Measurements from ENCODE around the gene MTMR10.

Gene MTMR10

DNA sequence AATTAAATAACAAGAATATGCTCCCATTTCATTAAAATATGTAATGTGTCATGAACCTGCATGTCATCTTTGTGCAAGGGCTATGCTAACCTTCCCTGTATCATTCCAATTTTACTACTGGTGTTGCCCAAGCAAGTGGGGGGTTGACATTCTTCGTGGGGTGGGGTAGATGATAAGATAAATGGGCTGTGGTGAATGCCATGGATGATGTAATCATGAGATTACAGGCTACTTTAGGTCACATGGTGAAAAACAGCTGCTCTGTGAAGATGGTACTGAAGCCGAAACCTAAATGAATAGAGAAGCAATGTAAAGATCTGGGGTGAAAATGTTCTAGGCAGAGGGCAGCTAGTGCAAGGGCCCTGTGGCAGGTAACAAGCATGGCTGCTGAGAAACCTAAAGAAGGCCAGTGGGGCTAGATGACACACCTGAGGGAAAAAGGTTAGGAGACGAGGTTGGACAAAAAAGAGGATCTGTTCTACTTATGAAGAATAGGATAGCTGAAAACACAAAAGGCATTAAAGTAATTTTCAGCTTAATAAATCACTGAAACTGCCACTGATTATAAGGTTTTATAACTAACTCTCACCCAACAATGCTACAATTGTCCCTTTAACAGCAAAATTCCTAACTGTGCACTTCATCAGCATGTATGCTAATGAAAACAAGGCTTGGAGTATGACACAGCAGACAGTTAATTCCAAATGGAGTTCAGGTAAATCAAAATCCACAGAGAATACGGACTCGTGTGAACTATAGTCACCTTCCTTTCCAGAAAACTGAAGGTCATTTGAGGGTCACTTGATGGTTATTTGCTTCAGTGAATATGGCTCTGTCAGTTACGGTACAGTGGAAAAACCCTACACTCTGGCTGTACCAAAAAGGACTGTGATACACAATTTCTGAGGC is 35.0 kb downstream of the MTMR10 start:
- no peak for DNase-seq (ENCODE audit: low spot score)

- DNase-seq (ENCODE audit: low spot score): no peak
Measured at GRCh38 chr15:30954674-30955073, 36.8 kb downstream of the MTMR10 start.

GRCh38 chr15:30953731-30954378 is 37.6 kb downstream of the MTMR10 start:
- DNase-seq (ENCODE audit: low spot score): no peak

GRCh38 chr15:30953183-30953582 is 38.2 kb downstream of the MTMR10 start:
- DNase-seq (ENCODE audit: low spot score): no peak

GRCh38 chr15:30943654-30944335 is 47.6 kb downstream of the MTMR10 start:
- no peak for DNase-seq (ENCODE audit: low spot score)

GRCh38 chr15:30941520-30941919 is 49.9 kb downstream of the MTMR10 start:
- DNase-seq (ENCODE audit: low spot score): no peak

DNA sequence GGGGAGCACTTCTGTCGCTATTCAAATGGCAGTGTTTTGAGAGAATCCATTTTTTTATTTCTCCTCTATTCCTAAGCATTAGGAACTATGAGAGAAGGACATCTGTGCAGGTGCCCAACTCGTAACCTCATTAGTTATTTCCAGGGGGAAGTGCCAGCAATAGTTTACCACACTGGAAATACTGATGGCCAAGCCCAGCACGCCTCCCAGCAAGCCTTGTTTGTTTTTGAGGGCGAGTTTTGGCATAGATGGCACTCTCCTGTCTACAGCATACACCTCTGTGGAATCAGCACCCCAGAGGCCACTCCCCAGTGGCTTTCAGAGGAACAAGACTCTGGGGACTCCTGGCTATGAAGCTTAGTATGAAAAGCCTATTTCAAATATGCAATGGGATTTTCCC is 51.1 kb downstream of the MTMR10 start:
- DNase-seq (ENCODE audit: low spot score): no peak

- DNase-seq (ENCODE audit: low spot score): no peak
Measured at GRCh38 chr15:30939161-30939560, 52.3 kb downstream of the MTMR10 start.

DNA sequence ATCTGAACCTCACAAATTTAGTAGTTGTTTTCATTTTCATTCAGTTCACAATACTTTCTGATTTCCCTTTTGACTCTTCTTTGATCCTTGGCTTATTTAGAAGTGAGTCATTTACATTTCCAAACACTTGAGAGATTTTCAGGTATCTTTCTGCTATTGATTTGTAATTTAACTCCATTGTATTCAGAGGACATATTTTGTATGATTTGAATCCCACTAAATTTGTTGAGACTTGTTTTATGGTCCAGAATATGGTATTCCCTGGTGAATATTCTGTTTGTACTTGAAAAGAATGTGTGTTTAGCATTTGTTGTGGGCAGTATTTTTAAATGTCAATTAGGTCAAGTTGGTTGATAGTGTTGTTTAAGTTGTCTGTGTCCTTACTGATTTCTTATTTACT is 58.1 kb downstream of the MTMR10 start:
- DNase-seq (ENCODE audit: low spot score): no peak

DNA sequence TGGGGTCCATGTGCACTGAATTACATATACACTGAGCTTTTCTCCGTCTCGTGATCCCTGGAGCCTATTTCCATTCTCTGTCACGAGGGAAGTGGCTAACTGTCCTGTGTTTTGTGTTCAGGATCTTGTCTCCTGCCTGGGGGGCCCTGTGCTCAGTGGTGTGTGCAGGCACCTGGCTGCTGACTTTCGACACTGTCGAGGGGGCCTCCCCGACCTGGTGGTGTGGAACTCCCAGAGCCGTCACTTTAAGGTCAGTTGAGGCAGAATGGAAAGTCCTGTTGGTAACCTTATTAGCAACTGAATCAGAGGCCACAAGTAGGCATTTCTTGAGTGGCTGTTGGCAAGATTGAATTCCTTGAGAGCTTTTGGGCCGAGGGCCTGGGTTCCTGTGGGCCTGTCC is 61.0 kb downstream of the MTMR10 start:
- no peak for DNase-seq (ENCODE audit: low spot score)

DNA sequence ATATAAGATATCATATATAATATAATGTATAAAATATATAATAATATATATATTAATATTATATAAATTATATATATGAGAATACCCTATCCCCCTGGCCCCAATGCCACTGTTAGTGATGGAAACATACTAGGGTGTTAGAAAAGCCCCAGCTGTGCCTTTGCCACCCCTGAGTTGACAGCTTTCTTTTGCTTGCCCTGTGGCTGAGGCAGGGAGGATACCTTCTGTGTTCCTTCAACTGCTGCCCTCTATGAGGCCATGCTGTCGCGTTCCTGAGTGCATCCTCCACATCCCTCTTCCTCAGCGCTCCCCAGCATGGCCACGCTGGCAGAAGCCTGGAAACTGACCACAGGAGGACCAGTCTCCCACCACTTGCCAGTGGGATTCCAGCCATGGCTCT is 61.4 kb downstream of the MTMR10 start:
- no peak for DNase-seq (ENCODE audit: low spot score)

- DNase-seq (ENCODE audit: low spot score): no peak
Measured at GRCh38 chr15:30929064-30929669, 62.3 kb downstream of the MTMR10 start.

GRCh38 chr15:30928076-30928475 is 63.4 kb downstream of the MTMR10 start:
- no peak for DNase-seq (ENCODE audit: low spot score)

DNA sequence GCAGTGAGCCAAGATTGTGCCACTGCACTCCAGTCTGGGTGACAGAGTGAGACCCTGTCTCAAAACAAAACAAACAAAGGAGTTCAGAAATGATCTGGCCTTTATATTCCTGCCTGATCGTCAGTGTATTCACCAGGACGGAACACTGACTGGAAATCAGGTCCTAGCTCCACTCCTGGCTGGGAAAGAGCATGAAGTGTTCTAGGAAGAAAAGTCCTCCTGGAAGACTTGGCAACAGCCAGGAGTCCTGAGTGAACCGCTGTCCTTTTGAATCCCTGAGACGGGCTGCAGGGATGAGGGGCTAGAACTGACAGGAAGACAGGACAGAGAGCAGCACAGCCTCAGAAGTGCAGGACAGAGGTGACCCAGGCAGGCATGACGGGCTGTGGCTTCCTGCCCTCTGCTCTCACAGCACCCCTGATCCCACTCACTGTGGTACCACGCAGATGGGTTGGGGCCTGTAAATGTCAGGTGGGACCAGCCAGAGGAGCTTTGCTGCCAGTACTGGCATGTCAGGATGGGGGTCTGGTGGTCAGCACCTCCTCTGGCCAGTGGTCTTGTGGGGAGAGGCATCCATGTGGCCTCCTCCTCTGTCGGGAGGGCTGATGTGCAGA is 64.2 kb downstream of the MTMR10 start:
- DNase-seq (ENCODE audit: low spot score): no peak

- no peak for DNase-seq (ENCODE audit: low spot score)
Measured at GRCh38 chr15:30926161-30926560, 65.3 kb downstream of the MTMR10 start.

GRCh38 chr15:30925686-30926085 is 65.7 kb downstream of the MTMR10 start:
- DNase-seq (ENCODE audit: low spot score): no peak

GRCh38 chr15:30924353-30924752 is 67.1 kb downstream of the MTMR10 start:
- no peak for DNase-seq (ENCODE audit: low spot score)

- DNase-seq (ENCODE audit: low spot score): no peak
Measured at GRCh38 chr15:30923429-30923828, 68.0 kb downstream of the MTMR10 start.

DNA sequence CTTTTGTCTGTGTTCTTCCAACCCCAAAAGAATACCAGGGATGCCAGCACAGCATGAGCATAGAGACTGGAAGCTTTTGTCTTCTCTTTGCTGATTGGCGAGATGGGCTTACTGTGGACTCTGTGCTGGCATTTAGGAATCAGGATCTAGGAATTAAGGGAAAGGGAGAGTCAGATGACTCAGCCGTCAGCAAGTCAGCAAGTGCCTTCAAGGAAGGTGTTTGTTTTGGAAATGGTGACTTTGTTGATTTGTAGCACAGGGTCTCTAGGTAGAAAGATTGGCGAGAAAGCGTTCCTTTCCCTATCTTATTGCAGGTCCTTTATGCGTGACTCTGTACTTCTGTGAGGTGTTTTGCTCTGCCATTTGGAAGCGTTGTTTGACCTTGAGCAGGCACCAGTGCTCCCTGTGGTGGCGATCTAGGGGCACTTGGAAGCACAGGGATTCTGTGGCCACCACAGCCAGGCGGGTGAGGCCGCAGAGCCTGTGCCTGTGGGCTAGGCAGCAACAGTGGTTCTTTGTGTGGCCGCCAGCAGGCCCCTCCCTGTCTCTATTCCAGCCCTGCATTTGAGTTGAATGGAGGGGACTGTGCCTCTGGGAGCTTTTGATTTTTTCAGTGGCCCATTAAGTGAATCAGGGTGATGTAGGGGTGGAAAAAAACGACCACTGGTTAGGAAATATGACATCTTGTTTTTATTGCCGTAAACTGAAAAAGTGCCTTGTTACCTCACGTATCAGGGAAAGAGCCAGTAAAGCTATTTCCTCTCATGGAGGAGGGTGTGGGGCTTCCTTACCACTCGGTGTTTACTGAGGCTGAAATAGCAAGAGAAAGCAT is 68.7 kb downstream of the MTMR10 start:
- DNase-seq (ENCODE audit: low spot score): no peak

DNA sequence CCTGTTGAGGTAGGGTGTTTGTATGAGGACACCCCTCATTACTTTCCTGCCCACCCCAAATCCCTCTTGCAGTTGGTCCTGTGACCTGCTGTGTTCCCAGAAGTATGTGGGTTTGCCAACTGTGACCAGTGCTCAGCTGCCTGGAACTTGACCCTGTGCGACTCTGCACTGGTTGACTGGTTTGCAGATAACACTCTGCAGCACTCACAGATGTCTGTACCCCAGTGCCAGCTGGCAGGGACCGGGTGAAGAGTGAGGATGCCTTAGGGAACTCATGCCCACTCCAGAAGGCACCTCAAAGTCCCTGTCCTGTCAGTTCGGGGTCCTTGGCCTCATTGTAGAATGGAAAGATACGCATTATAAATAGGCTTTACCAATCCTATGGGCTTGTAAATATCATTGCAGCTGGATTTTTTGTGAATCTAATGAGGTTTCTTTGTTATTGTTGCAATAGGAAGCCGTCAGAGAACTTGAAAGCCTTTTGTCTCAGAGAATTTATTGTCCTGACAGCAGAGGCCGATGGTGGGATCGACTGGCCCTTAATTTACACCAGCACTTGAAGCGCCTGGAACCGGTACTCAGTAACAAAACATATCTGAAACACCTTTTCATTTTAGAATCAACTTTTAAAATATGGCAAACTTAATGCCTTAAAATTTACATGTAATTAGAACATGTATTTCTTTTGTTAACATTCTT is 69.5 kb downstream of the MTMR10 start:
- no peak for DNase-seq (ENCODE audit: low spot score)

DNA sequence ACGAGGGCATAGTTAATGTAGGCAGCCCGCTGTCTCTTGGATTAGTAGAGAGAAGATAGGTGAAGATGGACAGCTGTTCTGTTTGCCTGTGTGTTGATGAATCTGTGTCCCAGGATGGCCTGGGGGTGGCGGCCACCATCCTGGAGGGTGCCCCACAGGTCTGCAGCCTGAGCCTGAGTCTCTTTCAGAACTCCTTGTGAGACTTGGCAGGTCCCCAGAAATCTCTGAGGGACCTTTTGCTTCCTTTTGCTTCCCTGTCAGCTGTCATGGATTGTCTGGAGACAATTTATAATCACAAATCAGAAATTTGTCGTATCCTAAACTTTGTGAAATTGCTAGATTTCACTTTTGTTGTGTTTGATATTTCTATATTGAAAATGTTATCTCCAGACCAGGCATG is 70.3 kb downstream of the MTMR10 start:
- DNase-seq (ENCODE audit: low spot score): no peak

All from germinal center (tissue), 1 donor.